Parathyroid adenoma (tissue), 2 donors: ENCODE results near the gene CCDC85B.

Experiments
- H2AFZ ChIP-seq: fragments of 300-600 bp; sonication (generic); one replicate; pipeline ENCODE4 v1.7.0; 2017; ENCODE audit warnings: antibody characterized with exemption, mild to moderate bottlenecking
- H3K27ac ChIP-seq: fragments of 300-600 bp; sonication (generic); one replicate; pipeline ENCODE4 v1.7.0; 2017
- H3K27me3 ChIP-seq: fragments of 300-600 bp; sonication (generic); one replicate; pipeline ENCODE4 v1.7.0; 2017; ENCODE audit warnings: low read length; ENCODE audit not compliant: control insufficient read depth, insufficient read depth
- H3K36me3 ChIP-seq: fragments of 300-600 bp; sonication (generic); one replicate; pipeline ENCODE4 v1.7.0; 2017; ENCODE audit warnings: low read length; ENCODE audit not compliant: control insufficient read depth, insufficient read depth
- H3K4me1 ChIP-seq: fragments of 300-600 bp; sonication (generic); one replicate; pipeline ENCODE4 v1.7.0; 2017; ENCODE audit warnings: control low read depth
- H3K4me2 ChIP-seq: fragments of 300-600 bp; sonication (generic); one replicate; pipeline ENCODE4 v1.7.0; 2017; ENCODE audit warnings: low read length
- H3K4me3 ChIP-seq: fragments of 300-600 bp; sonication (generic); one replicate; pipeline ENCODE4 v1.7.0; 2017; ENCODE audit warnings: low read depth, low read length
- H3K79me2 ChIP-seq: fragments of 300-600 bp; sonication (generic); one replicate; pipeline ENCODE4 v1.7.0; 2017; ENCODE audit warnings: control low read depth
- H3K9ac ChIP-seq: fragments of 300-600 bp; sonication (generic); one replicate; pipeline ENCODE4 v1.7.0; 2017; ENCODE audit warnings: mild to moderate bottlenecking
- H3K9me3 ChIP-seq: fragments of 300-600 bp; sonication (generic); one replicate; pipeline ENCODE4 v1.7.0; 2017; ENCODE audit warnings: low read length; ENCODE audit not compliant: control insufficient read depth
- CTCF ChIP-seq: fragments of 300-600 bp; sonication (generic); IDR thresholded peaks from one replicate; pipeline ENCODE4 v1.7.0; 2017; ENCODE audit warnings: antibody characterized with exemption, mild to moderate bottlenecking
- donor health status: primary hyperparathyroidism.

Gene CCDC85B

GRCh38 chr11:65862191-65862735, 28.2 kb upstream of the CCDC85B start:
- H2AFZ ChIP-seq, result no peak overlapping the region
- H3K4me2 ChIP-seq, result no peak overlapping the region
- no peaks in the 10 kb centered on the region for H3K36me3 ChIP-seq
- no peaks in the 10 kb centered on the region for H3K9me3 ChIP-seq
- no peak overlapping the region for H3K4me3 ChIP-seq
- no peak for TF ChIP-seq CTCF
- no peak overlapping the region for H3K9ac ChIP-seq
- H3K79me2 ChIP-seq, result peaks cover 2% of the 10 kb centered on the region
- H3K27ac ChIP-seq, result no peak overlapping the region
- peaks cover 5% of the 10 kb centered on the region for H3K4me1 ChIP-seq
- no peaks in the 10 kb centered on the region for H3K27me3 ChIP-seq

GRCh38 chr11:65862941-65863888, 27.3 kb upstream of the CCDC85B start:
- Histone ChIP-seq H3K9ac (no peak overlapping the region), H3K4me1 (peaks cover 5% of the 10 kb centered on the region)

GRCh38 chr11:65863889-65864705, 26.4 kb upstream of the CCDC85B start:
- no peak for TF ChIP-seq CTCF
- no peak overlapping the region for H2AFZ ChIP-seq
- H3K4me1 ChIP-seq, result peaks cover 5% of the 10 kb centered on the region
- no peak overlapping the region for H3K9ac ChIP-seq
- H3K27ac ChIP-seq, result no peak overlapping the region
- H3K79me2 ChIP-seq, result peaks cover 2% of the 10 kb centered on the region
- no peak overlapping the region for H3K4me3 ChIP-seq
- H3K36me3 ChIP-seq, result no peaks in the 10 kb centered on the region
- no peak overlapping the region for H3K4me2 ChIP-seq
- H3K27me3 ChIP-seq, result no peaks in the 10 kb centered on the region
- H3K9me3 ChIP-seq, result no peaks in the 10 kb centered on the region

More at GRCh38 chr11:65862941-65863888, 27.3 kb upstream of the CCDC85B start:
- Histone ChIP-seq H3K4me2 (no peak overlapping the region), H2AFZ (no peak overlapping the region), H3K79me2 (peaks cover 2% of the 10 kb centered on the region), H3K4me3 (no peak overlapping the region), H3K36me3 (no peaks in the 10 kb centered on the region), H3K27me3 (no peaks in the 10 kb centered on the region), H3K27ac (no peak overlapping the region), H3K9me3 (no peaks in the 10 kb centered on the region)
- no peak for TF ChIP-seq CTCF

GRCh38 chr11:65864706-65865471, 25.6 kb upstream of the CCDC85B start:
- peaks cover 2% of the 10 kb centered on the region for H3K79me2 ChIP-seq

More at GRCh38 chr11:65864706-65865471, 25.6 kb upstream of the CCDC85B start:
- Histone ChIP-seq H3K4me3 (no peak overlapping the region), H3K4me2 (no peak overlapping the region), H3K27ac (no peak overlapping the region), H3K9me3 (no peaks in the 10 kb centered on the region), H3K4me1 (peaks cover 5% of the 10 kb centered on the region), H3K9ac (no peak overlapping the region), H3K27me3 (no peaks in the 10 kb centered on the region), H3K36me3 (no peaks in the 10 kb centered on the region), H2AFZ (no peak overlapping the region)
- no peak for TF ChIP-seq CTCF
